H9 (cell line): Measurements from ENCODE around the gene GARNL3. TPM values are rescaled to one million over a fixed set of nuclear protein-coding genes. Genes with fewer than 3 reads are reported as not detected.

ENCODE experiments used
- DNase-seq: peaks from one replicate; pipeline ENCODE4 v3.0.0-alpha.2; 2017
- H2AFZ ChIP-seq: one replicate; pipeline ENCODE4 v1.6.1; 2013; ENCODE audit warnings: mild to moderate bottlenecking, low read length, control low read depth, moderate library complexity
- H2AK5ac ChIP-seq: 2 replicates; pipeline ENCODE4 v1.6.1; 2013; ENCODE audit warnings: low read length, control low read depth, mixed read lengths; ENCODE audit not compliant: insufficient read length
- H2BK120ac ChIP-seq: one replicate; pipeline ENCODE4 v1.6.1; 2013; ENCODE audit warnings: low read depth, mild to moderate bottlenecking, low read length, control low read depth, inconsistent platforms; ENCODE audit not compliant: poor library complexity, severe bottlenecking
- H2BK12ac ChIP-seq: 2 replicates; pipeline ENCODE4 v1.6.1; 2013; ENCODE audit warnings: low read length, control low read depth, mixed read lengths, low read depth; ENCODE audit not compliant: insufficient read length
- H2BK15ac ChIP-seq: 2 replicates; pipeline ENCODE4 v1.6.1; 2013; ENCODE audit warnings: low read depth, low read length, control low read depth
- H2BK20ac ChIP-seq: one replicate; pipeline ENCODE4 v1.6.1; 2013; ENCODE audit warnings: low read depth, mild to moderate bottlenecking, low read length, control low read depth, inconsistent platforms; ENCODE audit not compliant: poor library complexity, severe bottlenecking
- H2BK5ac ChIP-seq: 2 replicates; pipeline ENCODE4 v1.6.1; 2013; ENCODE audit warnings: low read length, control low read depth, mixed read lengths; ENCODE audit not compliant: insufficient read length
- H3K14ac ChIP-seq: 2 replicates; pipeline ENCODE4 v1.6.1; 2013; ENCODE audit warnings: low read length, control low read depth; ENCODE audit not compliant: insufficient read depth
- H3K18ac ChIP-seq: 2 replicates; pipeline ENCODE4 v1.6.1; 2013; ENCODE audit warnings: low read depth, mild to moderate bottlenecking, mixed read lengths, low read length, control low read depth; ENCODE audit not compliant: insufficient read length
- H3K23ac ChIP-seq: 2 replicates; pipeline ENCODE4 v1.6.1; 2013; ENCODE audit warnings: low read length, control low read depth, mixed read lengths, low read depth; ENCODE audit not compliant: insufficient read length
- H3K23me2 ChIP-seq: 2 replicates; pipeline ENCODE4 v1.6.1; 2013; ENCODE audit warnings: low read depth, mild to moderate bottlenecking, mixed read lengths, low read length, control low read depth; ENCODE audit not compliant: insufficient read length, poor library complexity, severe bottlenecking
- H3K27ac ChIP-seq: 2 replicates; pipeline ENCODE4 v1.5.1; 2013; ENCODE audit warnings: low read length, control low read depth, mixed read lengths, low read depth; ENCODE audit not compliant: insufficient read length
- H3K27me3 ChIP-seq: 2 replicates; pipeline ENCODE4 v1.6.1; 2013; ENCODE audit warnings: low read length, control low read depth, inconsistent platforms; ENCODE audit not compliant: insufficient read depth
- H3K4ac ChIP-seq: 2 replicates; pipeline ENCODE4 v1.6.1; 2013; ENCODE audit warnings: low read depth, mild to moderate bottlenecking, control low read depth, inconsistent platforms, low read length, moderate library complexity
- H3K4me1 ChIP-seq: 2 replicates; pipeline ENCODE4 v1.6.1; 2013; ENCODE audit warnings: low read length, control low read depth, inconsistent platforms; ENCODE audit not compliant: insufficient read depth
- H3K4me2 ChIP-seq: 2 replicates; pipeline ENCODE4 v1.6.1; 2013; ENCODE audit warnings: low read length, control low read depth, mixed read lengths; ENCODE audit not compliant: insufficient read length, insufficient read depth
- H3K56ac ChIP-seq: 2 replicates; pipeline ENCODE4 v1.6.1; 2013; ENCODE audit warnings: low read depth, mild to moderate bottlenecking, mixed read lengths, low read length, control low read depth; ENCODE audit not compliant: insufficient read length
- H3K79me1 ChIP-seq: 2 replicates; pipeline ENCODE4 v1.6.1; 2013; ENCODE audit warnings: low read depth, mild to moderate bottlenecking, moderate library complexity, low read length, control low read depth, inconsistent platforms; ENCODE audit not compliant: insufficient read depth, poor library complexity, severe bottlenecking
- H3K79me2 ChIP-seq: 2 replicates; pipeline ENCODE4 v1.6.1; 2013; ENCODE audit warnings: low read length, control low read depth, inconsistent platforms; ENCODE audit not compliant: insufficient read depth
- H3K9ac ChIP-seq: 2 replicates; pipeline ENCODE4 v1.6.1; 2013; ENCODE audit warnings: low read length, control low read depth, mixed read lengths; ENCODE audit not compliant: insufficient read length; ENCODE audit errors: extremely low read depth
- H3K9me3 ChIP-seq: one replicate; pipeline ENCODE4 v1.6.1; 2013; ENCODE audit warnings: low read depth, low read length, inconsistent platforms; ENCODE audit not compliant: control insufficient read depth
- H3T11ph ChIP-seq: one replicate; pipeline ENCODE4 v1.6.1; 2013; ENCODE audit warnings: mild to moderate bottlenecking, low read length, control low read depth, inconsistent platforms
- H4K20me1 ChIP-seq: one replicate; pipeline ENCODE4 v1.6.1; 2013; ENCODE audit not compliant: control insufficient read depth, insufficient read length, insufficient read depth
- H4K5ac ChIP-seq: 2 replicates; pipeline ENCODE4 v1.6.1; 2013; ENCODE audit warnings: low read depth, mild to moderate bottlenecking, mixed read lengths, low read length, control low read depth; ENCODE audit not compliant: insufficient read length
- H4K8ac ChIP-seq: replicated peaks from 2 replicates; pipeline ENCODE4 v1.6.1; 2013; ENCODE audit warnings: low read length, control low read depth, mixed read lengths, low read depth; ENCODE audit not compliant: insufficient read length
- H4K91ac ChIP-seq: 2 replicates; pipeline ENCODE4 v1.6.1; 2013; ENCODE audit warnings: low read depth, mild to moderate bottlenecking, moderate library complexity, mixed read lengths, low read length, control low read depth; ENCODE audit not compliant: insufficient read length
- H3K27ac Mint-ChIP-seq, 3 experiments: 2 replicates in 2 of 3; 3 replicates in 1 of 3; pipeline ENCODE4 v1.8.0; 2020 to 2021; ENCODE audit warnings: mixed read lengths in 3 of 3, mild to moderate bottlenecking in 1 of 3, moderate library complexity in 1 of 3
- H3K27me3 Mint-ChIP-seq: 2 replicates; pipeline ENCODE4 v1.8.0; 2021; ENCODE audit warnings: low read depth, mild to moderate bottlenecking, moderate library complexity, mixed read lengths
- H3K36me3 Mint-ChIP-seq, 3 experiments: 2 replicates in 2 of 3; 3 replicates in 1 of 3; pipeline ENCODE4 v1.8.0; 2020 to 2021; ENCODE audit warnings: low read depth in 3 of 3, mixed read lengths in 3 of 3; ENCODE audit not compliant: insufficient read depth in 1 of 3
- H3K4me1 Mint-ChIP-seq, 2 experiments: 2 replicates each; pipeline ENCODE4 v1.8.0; 2020; ENCODE audit warnings: mixed read lengths in 2 of 2
- H3K4me3 Mint-ChIP-seq, 2 experiments: 2 replicates in 1 of 2; 3 replicates in 1 of 2; pipeline ENCODE4 v1.8.0; 2020 to 2021; ENCODE audit warnings: mild to moderate bottlenecking in 2 of 2, mixed read lengths in 2 of 2, moderate library complexity in 1 of 2
- H3K9me3 Mint-ChIP-seq, 2 experiments: 2 replicates in 1 of 2; 3 replicates in 1 of 2; pipeline ENCODE4 v1.8.0; 2020; ENCODE audit warnings: mild to moderate bottlenecking in 2 of 2, mixed read lengths in 2 of 2, moderate library complexity in 1 of 2
- WGBS: extraction: QIAGEN DNeasy Blood & Tissue Kit; methylation state at CpG from one replicate; pipeline ENCODE4 v1.1.7; 2013; ENCODE audit warnings: missing lambda C conversion rate, low lambda C conversion rate, mixed read lengths; ENCODE audit not compliant: insufficient read length; ENCODE audit errors: extremely low coverage; 5-methylcytosine and 5-hydroxymethylcytosine counted together
- total RNA-seq: library from RNA; stranded (reverse); gene quantifications from 2 replicates; pipeline ENCODE4 v1.2.1, GENCODE V29; 2021
- TF ChIP-seq, protein P1 (sequence below): fragments of 200-600 bp; sonication (generic); conservative IDR thresholded peaks from 3 replicates; pipeline ENCODE4 v1.8.0; 2021; ENCODE audit warnings: antibody characterized with exemption, mild to moderate bottlenecking

Gene GARNL3
- total RNA-seq, 1 experiment from 2014 or later = 8.7 TPM

DNA sequence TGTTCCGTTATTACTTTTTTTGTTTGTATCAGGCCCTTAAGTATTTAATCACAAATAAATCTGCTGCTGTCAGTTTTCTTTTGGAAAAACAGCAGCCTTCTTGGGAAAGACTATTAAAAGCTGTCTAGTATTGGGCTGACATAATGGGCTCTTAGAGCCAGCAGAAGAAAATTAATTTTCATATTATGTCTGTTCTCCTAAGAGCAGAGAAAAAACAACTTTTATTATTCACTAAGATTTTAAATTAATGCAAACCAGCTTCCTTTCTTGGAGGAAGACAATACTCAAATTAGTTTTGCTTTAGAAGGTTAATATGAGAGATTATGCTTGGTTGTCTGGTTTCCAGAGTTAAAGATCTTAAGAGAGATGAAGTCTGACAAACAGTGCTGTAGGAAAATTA is 30.6 kb upstream of the GARNL3 start:
- H4K8ac ChIP-seq = no peak overlapping the region
- TF ChIP-seq, protein P1, sequence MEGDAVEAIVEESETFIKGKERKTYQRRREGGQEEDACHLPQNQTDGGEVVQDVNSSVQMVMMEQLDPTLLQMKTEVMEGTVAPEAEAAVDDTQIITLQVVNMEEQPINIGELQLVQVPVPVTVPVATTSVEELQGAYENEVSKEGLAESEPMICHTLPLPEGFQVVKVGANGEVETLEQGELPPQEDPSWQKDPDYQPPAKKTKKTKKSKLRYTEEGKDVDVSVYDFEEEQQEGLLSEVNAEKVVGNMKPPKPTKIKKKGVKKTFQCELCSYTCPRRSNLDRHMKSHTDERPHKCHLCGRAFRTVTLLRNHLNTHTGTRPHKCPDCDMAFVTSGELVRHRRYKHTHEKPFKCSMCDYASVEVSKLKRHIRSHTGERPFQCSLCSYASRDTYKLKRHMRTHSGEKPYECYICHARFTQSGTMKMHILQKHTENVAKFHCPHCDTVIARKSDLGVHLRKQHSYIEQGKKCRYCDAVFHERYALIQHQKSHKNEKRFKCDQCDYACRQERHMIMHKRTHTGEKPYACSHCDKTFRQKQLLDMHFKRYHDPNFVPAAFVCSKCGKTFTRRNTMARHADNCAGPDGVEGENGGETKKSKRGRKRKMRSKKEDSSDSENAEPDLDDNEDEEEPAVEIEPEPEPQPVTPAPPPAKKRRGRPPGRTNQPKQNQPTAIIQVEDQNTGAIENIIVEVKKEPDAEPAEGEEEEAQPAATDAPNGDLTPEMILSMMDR = no peak
- peaks cover 0 to 4% (median 2%) of the 10 kb centered on the region in 3 experiments; a peak in 3 of 7 replicates for H3K36me3 Mint-ChIP-seq
- no peak overlapping the region for H2AK5ac ChIP-seq
- no peak overlapping the region for H2BK5ac ChIP-seq
- H4K91ac ChIP-seq = no peak overlapping the region
- no peak overlapping the region for H3K9ac ChIP-seq
- no peak overlapping the region for H3K23ac ChIP-seq
- H3K4ac ChIP-seq = no peak overlapping the region
- no peak overlapping the region for H2BK20ac ChIP-seq
- no peaks in the 10 kb centered on the region for H4K20me1 ChIP-seq
- H3K4me2 ChIP-seq = no peak overlapping the region
- no peaks in the 10 kb centered on the region for H3K9me3 Mint-ChIP-seq
- H4K5ac ChIP-seq = no peak overlapping the region
- no peak overlapping the region for H2BK12ac ChIP-seq
- WGBS = no CpG with 5 or more reads among the region's 1 CpG
- peaks cover 6% of the 10 kb centered on the region in 2 experiments; a peak in 2 of 4 replicates for H3K4me1 Mint-ChIP-seq
- no peak overlapping the region for H2BK15ac ChIP-seq
- no peak overlapping the region for H3T11ph ChIP-seq
- no peaks in the 10 kb centered on the region for H3K79me1 ChIP-seq
- H3K27me3 ChIP-seq = no peaks in the 10 kb centered on the region
- H3K27ac Mint-ChIP-seq = no peak overlapping the region
- H2BK120ac ChIP-seq = no peak overlapping the region
- no peaks in the 10 kb centered on the region for H3K27me3 Mint-ChIP-seq
- H3K18ac ChIP-seq = no peak overlapping the region
- no peak overlapping the region for H2AFZ ChIP-seq
- no peak overlapping the region for H3K14ac ChIP-seq
- H3K23me2 ChIP-seq = no peaks in the 10 kb centered on the region
- H3K9me3 ChIP-seq = no peaks in the 10 kb centered on the region
- H3K4me3 Mint-ChIP-seq = no peak overlapping the region
- no peak for DNase-seq
- H3K79me2 ChIP-seq = no peaks in the 10 kb centered on the region
- no peak overlapping the region for H3K56ac ChIP-seq
- H3K27ac ChIP-seq = no peak overlapping the region
- H3K4me1 ChIP-seq = no peaks in the 10 kb centered on the region
